HT-29 (cell line): ENCODE results near the gene RFX4. TPM values are rescaled to one million over a fixed set of nuclear protein-coding genes. Genes with fewer than 3 reads are reported as not detected.

ENCODE experiments used
- DNase-seq: peaks from one replicate; pipeline ENCODE4 v3.0.0-alpha.2; 2015; ENCODE audit warnings: low spot score
- total RNA-seq: library from RNA; depleted of rRNA; stranded (reverse); fragments of >200 nt; shearing (Covaris generic); gene quantifications from 2 replicates; pipeline ENCODE4 v1.2.3, GENCODE V29; 2014; rRNA removed

The RFX4 gene
- not detected in 2 replicates for total RNA-seq

DNA sequence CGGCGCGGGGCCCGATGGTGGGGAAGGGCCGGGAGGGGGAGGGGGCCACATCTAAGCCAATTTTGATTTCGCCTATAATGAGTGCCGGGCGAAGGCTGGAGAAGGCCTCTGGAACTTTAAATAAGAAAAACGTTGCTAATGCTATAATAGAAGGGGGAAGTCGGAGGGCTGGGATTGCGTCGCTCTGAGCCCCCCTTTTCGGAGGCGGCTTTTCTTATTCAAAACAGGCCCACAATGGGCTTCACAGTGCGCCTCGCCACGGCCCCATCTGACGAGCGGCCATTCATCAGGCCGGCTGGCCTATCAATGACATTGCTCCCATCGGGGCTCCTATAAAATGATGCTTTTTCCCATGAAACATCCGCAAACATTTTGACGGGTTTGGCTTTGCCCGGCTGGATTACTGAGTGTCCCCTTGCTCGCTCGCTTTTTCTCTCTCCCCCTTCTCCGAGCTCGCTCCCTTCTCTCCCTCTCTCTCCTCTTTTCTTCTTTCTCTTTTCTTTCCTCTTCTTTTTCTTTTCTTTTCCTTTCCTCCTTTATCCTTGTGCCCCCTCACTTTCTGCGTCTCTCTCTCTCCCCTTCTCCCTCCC lies at the start of gene RFX4:
RFX4 (plus strand) TSS at position 364 of the 590 bp plus-strand sequence. CDS start 317 bp downstream, outside the sequence.
- DNase-seq: no peak

DNA sequence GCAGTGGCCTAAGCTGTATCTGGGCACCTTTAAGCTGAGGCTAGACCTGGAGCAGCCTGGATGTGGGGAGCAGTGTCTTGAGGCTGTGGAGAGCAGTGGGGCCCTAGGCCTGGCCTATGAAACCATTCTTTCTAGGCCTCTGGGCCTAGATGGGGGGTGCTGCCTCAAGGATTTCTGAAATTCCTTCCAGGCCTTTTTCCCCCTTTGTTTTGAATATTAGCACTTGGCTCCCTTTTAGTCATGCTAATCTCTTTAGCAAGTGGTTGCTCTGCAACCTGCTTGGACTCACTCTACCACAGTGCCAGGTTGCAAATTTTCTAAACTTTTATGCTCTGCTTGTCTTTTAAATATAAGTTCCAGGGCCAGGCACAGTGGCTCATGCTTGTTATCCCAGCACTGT lies 41.6 kb upstream of the RFX4 start:
- no peak for DNase-seq

DNA sequence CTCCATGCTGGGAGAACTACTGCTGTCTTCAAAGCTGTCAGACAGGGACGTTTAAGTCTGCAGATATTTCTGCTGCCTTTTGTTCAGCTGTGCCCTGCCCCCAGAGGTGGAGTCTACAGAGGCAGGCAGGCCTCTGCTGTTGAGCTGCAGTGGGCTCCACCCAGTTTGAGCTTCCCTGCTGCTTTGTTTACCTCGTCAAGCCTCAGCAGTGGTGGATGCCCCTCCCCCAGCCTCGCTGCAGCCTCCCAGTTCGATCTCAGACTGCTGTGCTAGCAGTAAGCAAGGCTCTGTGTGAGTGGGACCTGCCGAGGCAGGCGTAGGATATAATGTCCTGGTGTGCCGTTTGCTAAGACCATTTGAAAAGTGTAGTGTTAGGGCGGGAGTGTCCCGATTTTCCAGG lies 31.4 kb upstream of the RFX4 start:
- DNase-seq: no peak

DNA sequence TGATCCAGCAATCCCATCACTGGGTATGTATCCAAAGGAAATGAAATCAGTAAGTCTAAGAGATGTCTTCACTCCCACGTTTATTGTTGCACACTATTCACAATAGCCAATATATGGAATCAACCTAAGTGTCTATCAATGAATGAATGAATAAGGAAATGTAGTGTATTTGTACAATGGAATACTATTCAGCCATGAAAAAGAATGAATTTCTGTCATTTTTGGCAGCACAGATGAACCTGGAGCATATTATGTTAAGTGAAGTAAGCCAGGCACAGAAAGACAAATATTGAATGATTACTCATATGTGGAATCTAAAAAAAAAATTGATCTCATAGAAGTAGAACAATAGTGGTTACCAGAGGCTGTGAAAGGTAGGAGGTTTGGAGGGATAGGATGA lies 30.6 kb upstream of the RFX4 start:
- no peak for DNase-seq

DNA sequence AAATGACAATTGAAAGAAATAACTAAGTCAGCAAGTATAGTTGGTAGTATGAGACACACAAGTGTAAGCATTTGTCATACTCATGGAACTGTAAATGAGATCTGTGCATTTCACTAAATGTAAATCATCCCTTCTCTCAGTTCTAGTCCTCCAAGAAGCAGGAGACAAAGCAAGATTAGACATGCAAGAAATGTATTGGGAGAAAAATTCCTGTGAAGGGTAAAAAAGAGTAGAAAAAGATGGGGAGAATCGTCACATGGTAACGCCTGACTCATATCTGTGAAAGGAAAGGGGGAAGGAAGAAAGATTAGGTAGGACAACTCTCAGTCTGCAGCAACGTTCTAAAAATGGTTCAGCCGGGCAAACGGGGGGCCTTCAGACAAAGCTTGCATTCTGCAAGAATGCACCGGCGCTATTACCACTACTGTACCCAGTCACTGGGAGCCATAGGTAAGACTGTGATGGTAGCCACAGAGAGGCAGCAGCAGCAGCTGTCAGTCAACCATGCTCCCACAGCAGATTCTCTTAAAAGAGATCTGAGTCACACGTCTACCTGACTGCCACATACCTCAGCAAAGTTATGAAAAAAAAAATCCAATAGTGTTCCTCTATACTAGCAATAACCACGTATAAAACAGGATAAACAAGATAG lies 18.0 kb upstream of the RFX4 start:
- DNase-seq: no peak

DNA sequence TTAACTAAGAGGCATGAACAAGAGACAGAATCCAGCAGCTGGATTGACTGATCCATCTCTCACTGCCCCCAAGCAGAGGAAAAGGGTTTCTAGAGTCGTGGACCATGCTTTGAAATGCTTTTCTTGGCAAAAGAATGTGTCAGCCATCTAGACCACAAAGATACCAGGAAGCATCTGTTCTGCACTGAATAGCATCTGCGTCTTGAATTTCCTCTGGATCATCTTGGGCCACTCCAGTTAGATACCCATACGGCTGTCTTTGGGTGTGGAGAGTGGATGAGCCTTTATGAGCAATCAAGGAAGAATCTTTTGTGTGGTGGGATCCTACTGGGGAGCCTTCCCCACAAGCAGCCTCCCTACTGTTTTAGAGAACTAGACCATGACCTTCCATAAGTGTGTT lies 16.0 kb upstream of the RFX4 start:
- DNase-seq: no peak

DNA sequence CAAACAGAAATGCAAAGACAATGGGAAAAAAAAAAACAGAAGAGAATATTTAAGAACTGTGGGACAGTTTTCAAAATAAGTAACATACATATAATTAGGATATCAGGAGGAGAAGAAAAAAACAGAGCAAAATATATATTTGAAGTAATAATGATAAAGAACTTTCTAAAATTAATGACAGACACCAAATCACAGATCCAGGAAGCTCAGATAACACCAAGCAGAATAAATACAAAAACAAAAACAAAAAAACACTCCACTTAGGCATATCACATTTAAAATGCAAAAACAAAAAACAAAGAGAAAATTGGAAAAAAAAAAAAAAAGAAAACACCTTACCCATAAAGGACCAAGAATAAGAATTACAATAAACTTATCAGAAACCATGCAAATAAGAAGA lies 9.6 kb upstream of the RFX4 start:
- no peak for DNase-seq

DNA sequence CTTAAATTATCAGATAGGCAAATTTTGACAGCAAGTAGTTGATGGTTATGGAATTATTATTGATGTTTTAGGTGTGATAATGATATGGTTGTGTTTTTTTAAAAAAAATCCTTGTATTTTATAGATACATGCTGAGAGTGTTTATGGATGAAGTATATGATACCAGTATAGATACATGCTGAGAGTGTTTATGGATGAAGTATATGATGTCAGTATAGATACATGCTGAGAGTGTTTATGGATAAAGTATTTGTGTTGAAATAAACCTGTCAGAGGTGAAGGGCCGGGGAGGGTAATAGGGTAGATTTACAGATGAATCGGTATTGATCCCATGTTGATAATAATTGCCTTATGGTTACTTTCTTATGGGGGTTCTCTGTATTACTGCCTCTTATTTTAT lies 6.0 kb upstream of the RFX4 start:
- no peak for DNase-seq

DNA sequence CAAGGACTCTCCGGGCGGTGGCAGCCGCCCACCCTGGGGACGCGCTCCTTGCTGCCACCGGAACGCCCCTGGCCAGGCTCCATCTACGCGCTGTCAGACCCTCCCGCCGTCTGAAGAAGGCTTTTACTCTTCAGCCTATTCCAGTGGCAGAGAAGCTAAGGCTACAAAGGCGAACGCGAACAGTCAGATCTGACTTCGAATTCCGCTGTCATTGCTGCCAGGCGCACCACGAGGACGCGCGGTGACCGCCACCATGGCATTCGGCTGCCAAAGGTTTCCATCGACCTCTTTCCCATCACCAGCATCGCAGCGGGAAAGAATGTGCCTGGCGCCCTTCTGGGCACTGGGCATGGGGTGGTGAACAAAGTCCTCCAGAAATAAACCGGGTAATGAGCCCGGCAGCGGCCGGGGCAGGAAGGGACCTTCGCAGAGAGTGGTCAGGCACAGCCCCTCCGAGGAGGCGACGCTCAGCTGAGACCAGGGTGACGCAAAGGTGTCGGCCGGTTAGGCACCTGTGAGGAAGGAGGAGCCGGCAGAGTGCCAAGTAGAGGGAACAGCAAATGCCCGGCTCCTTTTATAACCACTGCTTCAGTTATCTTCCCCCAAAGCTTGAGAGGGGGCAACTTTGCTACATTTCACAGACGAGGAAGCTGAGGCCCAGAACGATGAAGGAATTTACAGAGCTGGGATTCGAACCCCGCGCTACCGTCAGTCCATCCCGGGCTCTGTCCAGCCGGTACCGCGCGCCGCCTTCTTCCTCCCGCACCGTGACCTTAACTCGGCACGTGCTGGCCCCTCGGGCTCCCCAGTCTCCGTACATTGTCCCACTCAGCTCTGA lies 1.9 kb upstream of the RFX4 start:
- no peak for DNase-seq

DNA sequence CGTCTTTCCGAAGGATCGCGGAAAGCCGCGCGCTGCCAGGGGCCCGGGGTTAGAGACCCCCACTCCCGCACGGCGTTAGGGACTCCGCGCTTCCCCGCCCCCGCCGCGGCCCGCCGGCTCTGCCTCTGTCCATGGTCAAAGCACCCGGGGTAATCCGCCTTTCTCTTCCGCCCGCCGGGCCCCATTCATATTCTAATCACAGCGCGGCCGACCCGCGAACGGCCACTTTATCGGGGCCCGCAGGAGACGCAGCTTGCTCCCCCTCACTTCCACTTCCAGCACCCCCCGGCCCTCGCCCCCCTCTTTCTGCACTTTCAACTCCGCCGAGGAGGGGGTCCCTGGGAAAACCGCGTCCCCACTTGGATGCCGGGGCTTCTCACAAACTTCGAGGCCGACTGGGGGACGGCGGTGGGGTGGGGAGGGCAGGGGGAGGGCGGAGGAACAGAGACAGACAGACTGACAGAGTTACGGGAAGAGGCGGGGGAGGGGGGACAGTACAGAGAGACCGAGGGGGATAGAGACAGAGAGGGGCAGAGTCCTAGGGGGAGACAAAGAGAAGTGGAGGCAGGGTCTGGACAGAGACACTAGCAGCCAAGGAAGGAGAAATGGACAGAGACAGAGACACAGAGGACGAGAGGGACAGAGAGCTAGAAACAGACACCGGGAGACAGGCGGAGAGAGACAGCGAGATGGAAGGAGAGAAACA lies 1.1 kb upstream of the RFX4 start:
- DNase-seq: no peak

DNA sequence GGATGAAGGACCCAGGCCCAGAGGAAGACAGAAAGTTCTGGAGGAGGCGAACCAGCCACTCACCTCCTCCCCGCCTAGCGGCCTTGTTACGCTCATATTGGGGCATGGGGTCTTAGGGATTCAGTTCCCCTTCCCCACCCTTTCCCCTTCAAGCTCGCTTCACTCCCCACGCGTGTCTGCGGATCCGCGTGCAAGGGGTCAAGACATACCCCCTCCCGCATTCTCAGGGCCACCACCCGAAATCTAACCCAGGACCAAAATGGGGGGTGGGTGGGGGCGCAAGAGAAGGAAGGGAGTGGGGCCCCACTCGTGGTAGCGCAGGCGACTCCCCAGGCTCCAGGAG lies 584 bp upstream of the RFX4 start:
- no peak for DNase-seq

DNA sequence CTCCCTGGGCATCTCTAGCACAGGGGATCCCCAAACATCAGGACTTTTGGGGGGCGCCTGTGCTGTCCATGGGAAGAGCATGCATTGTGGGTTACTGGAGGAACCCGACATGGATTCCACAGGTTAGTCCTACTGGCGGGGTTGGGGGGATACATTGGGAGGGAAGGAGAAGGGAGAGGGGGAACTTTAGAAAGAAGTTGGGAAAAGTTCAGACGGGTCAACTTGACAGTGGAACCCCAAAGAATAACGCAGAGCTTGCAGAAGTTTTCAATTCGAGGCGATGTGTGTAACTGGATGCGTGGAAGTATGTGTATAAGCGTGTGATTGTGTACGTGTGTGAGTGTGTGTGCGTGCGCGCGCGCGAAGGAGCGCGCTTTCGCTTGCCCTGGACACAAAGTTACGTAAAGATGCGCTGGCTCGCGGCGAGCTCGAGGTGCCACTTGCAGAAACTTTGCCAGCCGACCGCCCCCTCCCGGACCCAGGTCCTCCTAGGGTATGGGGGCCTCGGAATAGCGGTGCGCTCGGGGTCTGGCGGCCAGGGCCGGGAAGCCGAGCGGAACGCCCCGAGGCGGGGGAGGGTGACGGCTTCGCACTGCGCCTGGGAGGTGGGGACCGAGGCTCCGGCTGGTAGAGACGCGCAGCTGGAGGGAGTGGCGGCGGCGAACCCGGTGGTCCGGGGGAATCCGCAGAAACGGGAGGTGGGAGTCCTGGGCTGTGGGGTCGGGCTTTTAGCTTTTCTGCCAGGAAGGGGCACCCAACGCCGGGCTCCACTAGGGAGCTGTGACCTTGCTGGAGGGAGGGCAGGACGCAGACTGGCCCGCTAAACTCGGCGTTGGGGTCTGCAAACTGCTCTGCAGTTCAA lies 669 bp downstream of the RFX4 start:
- DNase-seq: no peak

DNA sequence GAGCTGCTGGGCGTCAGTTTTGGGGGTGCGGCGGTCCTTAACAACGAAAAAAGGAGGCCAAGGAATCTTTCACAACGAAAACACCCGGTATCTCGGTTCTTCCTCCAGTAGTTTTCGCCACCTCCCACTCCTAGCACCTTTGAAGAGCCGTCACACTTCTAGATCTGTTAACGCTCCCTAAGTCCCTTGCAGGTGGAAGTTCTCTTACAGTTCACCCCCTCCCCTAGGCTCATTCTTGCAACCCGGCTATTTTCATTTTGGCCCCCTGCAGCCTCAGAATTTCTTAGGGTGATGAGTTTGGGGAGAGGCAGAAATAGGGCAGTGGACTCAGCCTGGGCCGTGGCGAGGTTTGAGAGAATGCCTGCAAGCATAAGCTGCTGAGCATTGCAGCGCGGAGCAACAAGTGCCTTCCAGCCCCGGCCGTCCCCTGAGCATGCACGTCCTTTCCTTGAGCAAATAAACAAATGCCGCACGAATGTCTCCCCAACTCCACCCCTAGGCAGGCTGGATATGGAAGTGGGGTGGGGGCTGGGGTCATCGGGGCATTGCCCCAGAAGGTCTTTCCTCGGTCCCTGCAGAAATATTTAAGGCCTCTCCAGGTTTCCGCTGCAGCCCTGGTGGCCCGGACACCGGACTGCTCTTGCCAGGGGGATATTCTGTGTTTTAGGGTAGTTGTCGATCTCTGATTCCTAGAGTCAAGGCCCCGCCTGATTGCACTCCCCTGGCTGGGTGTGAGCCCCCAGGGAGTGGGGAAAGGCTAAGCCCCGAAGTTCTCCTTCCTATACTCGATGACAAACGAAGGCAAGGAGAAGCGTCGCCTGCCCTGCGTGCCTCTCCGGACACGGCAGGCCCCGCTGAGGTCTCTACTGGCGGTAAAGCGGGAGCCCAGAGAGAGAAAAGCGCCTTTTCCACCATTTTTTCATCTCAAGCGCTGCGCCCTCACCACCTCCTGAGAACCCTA lies 1.6 kb downstream of the RFX4 start:
- no peak for DNase-seq

DNA sequence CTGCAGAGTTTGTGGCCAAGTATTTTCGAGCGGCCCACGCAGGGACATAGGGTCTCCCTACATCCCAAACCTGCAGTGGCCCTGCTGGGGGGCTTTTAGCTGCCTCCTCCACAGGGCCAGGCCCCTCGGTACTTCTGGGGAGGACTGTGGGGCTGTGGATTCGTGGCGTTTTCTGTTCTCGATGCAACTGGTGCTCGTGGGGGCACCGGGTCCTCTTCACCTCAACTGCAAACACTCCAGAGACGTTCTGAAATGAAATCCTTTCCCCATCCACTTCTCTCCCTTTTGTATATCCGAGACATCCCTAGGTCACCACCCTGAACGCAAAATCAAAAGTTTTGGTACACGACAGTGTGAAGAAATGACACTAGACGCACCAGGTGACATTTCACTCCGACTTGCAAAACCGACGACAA lies 2.3 kb downstream of the RFX4 start:
- DNase-seq: no peak

DNA sequence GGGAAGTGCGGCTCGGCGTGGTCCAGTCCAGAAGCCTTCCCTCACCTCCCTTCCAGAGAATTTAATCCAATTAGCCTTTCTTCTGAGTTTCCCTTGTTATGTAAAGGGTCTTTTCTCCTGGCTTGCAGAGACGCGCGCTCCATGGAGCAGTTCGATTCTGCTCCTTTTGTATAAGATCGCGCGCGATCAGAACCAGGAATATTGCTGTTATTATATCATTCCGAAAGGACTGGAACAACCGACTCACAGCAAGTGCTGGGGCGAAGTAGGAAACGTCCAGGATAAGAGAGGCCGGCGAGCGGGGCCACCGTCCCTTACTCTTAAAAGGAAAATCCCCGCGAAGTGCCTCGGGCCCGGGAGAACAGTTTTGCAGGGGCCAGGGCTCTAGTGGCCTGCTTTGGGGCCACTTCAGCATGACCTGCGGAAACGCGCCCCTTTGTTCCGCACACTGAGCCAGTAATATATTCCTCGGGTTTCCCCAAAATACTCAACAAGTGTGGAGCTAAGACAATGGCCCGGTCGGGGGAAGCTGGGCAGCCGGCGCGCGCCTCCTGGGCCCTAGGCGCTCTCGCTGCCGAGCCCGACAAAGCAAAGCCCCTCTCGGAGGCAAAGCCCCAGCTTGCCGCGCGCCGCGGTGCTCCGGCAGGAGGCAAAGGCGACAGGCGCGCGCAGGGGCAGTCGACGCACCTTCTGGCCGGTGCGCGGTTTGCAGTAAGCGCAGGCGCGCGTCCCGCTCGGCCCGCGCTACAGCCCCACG lies 2.9 kb downstream of the RFX4 start:
- no peak for DNase-seq

DNA sequence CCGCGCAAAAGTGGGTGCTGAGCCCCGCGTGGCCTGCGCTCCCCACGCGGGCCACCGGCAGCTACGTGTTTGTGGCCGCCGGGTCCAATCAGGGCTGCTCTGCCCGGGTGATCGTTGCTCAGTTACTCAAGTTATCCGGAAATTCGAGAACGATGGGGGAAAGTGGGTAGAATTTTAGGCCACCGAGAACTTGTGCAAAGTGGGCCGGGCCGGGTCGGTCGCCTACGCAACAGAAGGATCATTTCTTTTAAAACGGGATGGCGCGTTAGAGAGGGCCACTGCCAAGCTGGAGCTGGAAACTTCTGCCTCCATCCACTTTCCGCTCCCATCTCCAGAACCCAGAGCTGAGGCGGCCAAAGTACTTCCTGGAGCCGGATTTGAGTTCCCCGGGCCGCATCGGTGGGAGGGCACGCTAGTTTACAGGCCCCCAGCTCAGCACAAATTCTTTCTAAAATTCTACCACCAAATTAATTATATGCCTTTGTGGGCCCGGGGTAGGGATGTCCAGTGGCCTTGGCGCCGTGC lies 3.5 kb downstream of the RFX4 start:
- DNase-seq: no peak

DNA sequence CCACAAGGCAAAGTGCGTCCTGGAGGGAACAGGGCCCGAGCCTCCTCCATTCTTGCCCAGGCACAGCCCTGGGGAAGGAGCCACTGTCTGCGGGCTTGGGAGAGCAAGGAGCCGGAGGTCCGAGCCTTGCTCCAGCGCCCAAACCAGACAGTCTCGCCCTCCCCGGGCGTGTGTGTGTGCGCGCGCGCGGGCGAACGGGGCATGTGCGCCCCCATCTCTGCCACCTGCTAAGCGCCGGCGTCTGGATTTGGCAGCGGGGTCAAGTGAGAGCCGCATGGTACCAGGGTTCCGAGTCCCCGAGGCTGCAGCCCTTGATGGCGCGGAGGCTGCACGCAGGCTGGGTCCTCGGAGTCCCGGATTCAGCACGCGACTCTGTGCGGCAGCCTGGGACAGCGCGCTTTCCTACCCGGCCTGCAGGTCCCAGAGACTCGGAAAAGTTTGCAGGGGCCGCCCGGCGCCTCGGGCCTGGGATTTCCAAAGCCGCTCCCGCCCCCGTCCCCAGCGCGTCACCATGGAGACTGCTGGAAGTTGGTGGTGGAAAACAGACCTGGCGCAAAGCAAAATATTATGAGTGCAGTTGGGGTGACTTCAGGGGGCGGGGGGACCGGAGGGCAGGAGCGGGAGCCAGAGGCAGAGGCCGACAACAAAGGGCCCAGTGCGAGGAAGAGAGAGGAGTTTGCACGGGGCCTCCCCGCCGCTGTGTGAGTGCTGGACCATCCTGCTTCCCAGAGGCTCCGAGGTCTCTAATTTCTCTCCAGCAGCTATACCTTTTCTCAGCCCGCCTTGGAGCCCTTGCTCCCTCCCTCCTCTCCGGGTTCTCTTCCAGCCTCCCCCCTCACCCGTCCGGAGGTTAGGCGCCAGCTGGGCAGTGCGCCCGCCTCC lies 4.2 kb downstream of the RFX4 start:
- no peak for DNase-seq

DNA sequence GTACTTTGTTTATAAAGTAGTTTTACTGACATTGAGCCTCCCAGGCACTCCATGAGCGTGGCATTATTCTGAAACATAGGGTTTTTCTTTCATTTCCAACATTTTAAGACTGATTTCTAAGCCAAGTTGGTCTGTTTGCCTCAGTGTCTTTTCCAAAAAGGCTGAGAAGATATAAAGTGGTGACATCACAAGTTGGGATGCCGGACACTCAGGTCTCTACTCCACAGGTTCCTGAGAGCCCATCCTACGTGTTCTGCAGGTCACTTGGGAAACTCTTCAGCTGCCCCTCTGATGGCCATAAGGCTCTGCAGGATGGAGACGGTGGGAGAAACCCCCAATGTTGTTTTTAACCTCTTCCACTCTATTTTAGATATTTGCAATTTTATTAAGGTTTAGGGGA lies 6.0 kb downstream of the RFX4 start:
- no peak for DNase-seq
